ENCODE measurements around the gene GPNMB. TPM values are rescaled to one million over a fixed set of nuclear protein-coding genes. Genes with fewer than 3 reads are reported as not detected.
"Not testable (repeated sequence)": the region's sequence is repeated elsewhere in the genome, so short reads cannot be mapped to it uniquely, and the experiment has no call there.

Gene GPNMB
- total RNA-seq, 1 experiment from 2014 or later = 2.7 TPM

DNA sequence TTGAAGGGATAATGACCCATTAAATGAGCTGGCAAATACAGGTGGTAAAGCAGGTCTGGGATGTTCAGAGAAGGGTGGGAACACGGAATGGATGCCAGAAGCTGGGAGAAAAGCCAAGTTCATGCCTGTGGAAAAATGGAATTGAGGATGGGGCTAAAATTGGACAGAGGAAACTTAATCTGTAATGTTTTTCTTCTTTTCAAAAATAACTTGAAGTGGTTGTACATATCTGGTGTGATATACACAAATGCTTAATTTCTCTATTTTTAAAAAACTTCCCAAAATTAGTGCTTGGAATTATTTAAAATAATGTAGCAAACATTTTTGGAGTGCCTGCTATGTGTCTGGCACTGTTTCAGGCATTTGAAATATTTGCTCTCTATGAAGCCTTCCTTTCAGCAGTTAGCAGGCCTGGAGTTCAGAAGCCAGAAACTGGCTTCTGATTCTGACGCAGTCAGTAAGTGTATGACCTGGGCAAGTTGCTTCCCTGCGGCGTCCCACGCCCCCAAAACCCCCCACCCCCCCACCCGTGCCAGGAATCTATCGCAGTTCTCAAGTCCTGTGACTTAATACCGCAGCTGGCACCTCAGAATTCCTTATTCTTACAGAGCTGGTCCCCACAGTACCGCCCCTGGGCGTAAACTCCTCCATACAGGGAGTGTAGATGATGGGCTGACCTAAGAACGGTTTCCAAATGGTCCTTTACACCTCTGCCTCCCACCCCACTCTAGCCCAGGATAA lies 51.7 kb downstream of the GPNMB start:
- DNase-seq (ENCODE audit: extremely low read depth, low read depth) = no peak

DNA sequence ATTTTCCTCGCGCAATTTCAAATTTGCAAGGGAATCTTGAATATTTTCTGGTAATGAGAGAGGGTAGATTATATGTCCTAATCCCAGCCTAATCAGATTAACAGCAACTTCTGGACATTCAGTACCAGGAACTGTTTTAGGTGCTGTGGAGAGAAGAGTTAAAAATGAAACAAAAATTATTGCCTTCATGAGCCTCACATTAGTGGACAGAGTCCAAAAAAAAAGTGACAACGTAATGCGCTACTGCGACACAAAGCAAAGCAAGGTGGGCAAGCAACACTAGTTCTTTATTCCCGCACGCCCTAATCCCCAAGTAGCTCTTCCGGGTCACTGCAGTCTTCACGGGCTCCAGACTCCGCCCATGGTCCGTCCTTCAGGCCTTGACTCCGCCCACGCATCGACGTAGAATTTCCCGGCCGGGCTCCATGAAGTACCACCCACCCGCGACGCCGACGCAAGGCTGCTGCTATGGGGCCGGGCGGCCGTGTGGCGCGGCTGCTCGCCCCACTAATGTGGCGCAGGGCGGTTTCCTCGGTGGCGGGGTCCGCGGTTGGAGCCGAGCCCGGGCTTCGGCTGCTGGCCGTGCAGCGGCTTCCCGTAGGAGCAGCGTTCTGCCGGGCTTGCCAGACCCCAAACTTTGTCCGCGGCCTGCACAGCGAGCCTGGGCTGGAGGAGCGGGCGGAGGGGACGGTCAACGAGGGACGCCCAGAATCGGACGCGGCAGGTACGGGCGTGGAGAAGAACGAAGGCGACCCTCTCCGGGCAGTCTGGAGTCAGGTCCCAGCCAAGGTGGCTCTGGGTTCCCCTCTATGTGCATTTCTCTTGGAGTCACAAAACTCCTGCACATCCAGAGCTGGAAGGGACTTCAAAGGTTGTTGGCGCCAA lies 52.6 kb downstream of the GPNMB start, which contains the start of gene MALSU1:
Gene MALSU1 (plus strand): TSS at position 455 of the 885 bp plus-strand sequence. CDS start 14 bp downstream, at position 469.
- DNase-seq (ENCODE audit: extremely low read depth, low read depth) = peak; percentile 97

DNA sequence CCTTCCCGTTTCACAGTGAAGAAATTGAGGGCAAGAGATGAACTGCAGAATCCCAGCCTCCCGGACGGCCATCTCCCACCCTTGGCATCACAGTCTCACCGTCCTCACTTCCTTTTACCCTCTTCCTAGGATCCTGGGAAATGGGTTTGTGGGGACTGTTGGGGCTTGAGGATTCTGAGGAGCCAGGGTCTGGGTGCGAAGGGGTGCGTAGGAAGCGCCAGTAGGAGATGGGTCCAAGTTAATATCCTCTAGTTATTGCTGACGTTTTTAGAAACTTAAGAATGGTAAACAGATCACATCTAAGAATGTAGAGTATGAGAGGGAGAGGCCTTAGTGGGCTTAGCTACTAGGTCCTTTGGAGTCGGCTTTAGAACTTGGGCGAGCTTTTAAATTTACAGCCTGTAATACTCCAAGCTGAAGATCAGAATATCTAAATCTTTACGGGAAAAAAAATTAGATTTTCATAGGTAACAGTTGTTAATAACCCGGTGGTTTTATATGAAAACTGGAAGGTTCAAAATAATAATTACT lies 53.3 kb downstream of the GPNMB start:
- no peak for DNase-seq (ENCODE audit: extremely low read depth, low read depth)

DNA sequence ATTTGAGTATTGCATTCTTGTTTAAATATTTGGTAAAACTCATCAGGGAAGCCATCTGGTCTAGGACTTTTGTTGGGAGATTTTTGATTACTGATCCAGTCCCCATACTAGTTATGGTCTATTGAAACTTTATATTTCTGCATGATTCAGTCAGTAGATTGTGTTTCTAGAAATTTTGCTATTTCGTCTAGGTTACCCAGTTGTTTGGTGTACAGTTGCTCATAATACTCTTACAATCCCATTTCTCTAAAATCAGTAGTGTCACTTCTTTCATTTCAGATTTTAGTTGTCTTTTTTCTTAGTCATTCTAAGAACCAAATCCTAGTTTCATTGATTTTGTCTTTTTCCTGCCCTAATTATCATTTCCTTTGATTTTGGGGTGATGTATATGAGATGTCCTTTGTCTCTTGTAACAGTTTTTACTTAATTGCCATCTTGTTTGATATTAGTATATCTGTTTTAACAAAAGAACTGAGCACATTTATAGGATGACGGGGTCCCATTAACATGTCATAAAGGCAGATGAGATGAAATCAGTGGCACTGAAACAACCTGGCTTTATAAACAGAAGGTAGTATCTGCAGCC lies 60.5 kb downstream of the GPNMB start:
- DNase-seq (ENCODE audit: extremely low read depth, low read depth) = no peak

DNA sequence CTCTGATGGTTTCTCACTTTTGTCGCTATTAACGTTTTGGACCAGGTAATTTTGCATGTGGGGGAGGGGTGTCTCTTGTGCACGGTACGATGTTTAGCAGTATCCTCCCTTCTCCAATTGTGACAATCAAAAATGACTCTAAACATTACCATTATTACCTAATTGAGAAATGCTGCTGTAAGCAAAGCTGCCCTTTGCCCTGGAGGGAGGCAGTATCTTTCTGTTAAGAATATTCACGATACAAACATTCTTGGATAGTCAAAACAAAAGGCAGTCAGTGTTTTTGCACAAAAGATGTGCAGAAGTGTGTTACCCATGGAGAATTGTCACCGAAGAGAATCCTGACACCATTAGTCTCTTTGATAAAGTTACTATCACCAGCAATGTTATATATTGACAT lies 62.2 kb downstream of the GPNMB start:
- DNase-seq (ENCODE audit: extremely low read depth, low read depth) = no peak

DNA sequence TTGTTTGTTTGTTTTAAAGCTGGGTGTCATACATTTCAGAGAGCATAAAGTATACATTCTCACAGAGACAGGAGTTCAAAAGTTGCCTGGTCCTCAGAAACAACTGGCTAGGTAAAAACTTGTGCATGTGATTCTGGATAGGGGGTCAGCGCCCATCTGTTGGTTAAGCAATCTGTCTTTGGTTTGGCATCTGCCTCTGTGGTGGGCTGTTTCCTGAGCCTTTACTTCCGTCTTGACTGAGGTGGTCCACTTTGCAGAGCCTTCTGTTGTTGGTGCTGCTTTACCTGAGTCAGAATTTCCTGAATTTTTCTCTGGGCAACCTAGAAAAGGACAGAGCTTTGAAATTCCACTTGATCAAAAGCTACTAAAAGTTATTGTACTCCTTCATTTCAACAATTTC lies 65.6 kb downstream of the GPNMB start:
- DNase-seq (ENCODE audit: extremely low read depth, low read depth) = not testable (repeated sequence)

DNA sequence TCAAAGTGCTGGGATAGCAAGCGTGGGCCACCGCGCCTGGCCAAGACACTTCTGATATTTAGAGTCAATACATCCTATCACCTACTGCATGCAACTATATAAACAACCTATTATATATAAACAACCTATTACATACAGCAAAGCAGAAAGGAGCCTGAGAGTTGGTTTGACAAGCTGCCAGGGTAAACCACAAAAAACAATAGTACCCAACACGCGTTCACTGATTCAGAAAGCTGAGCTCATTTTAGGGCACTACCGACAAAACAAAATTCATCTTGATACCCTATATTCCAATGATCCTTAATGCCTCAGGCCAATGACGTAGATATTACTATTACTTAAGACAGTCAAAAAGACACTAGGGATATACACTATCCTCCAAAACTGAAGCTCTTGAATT lies 68.8 kb downstream of the GPNMB start:
- DNase-seq (ENCODE audit: extremely low read depth, low read depth) = no peak

Other genes starting within 250 kb of the GPNMB start
- 22.2 and 30.7 TPM in 2 replicates for gene HYCC1, start 232.6 kb upstream of the GPNMB start, total RNA-seq (2014; rRNA removed; shearing (Covaris generic))
- 43.5 and 50.9 TPM in 2 replicates for gene KLHL7, start 141.0 kb upstream of the GPNMB start, total RNA-seq (2014; rRNA removed; shearing (Covaris generic))
- 63.0 and 85.0 TPM in 2 replicates for gene NUP42, start 64.7 kb upstream of the GPNMB start, total RNA-seq (2014; rRNA removed; shearing (Covaris generic))
- gene MALSU1, start 52.6 kb downstream of the GPNMB start, total RNA-seq (2014; rRNA removed; shearing (Covaris generic)) = 100 and 108 TPM in 2 replicates
- gene IGF2BP3, start 223.7 kb downstream of the GPNMB start, total RNA-seq (2014; rRNA removed; shearing (Covaris generic)) = 78.9 and 85.4 TPM in 2 replicates

Measured in NCI-H460 (cell line).